SK-N-MC (cell line): ENCODE data around the gene PITPNC1.

Experiments
- DNase-seq: peaks from one replicate; pipeline ENCODE4 v3.0.0-alpha.2; 2011; ENCODE audit warnings: low read depth, low spot score
- H3K27ac ChIP-seq: fragments of 200-600 bp; sonication (generic); 2 replicates; pipeline ENCODE4 v1.5.1; 2016; ENCODE audit warnings: mixed run types
- H3K36me3 ChIP-seq: fragments of 200-600 bp; sonication (generic); 2 replicates; pipeline ENCODE4 v1.6.1; 2017; ENCODE audit warnings: antibody characterized with exemption, low read length, mixed read lengths; ENCODE audit not compliant: insufficient read depth
- H3K4me3 ChIP-seq: fragments of 200-600 bp; sonication (generic); 2 replicates; pipeline ENCODE4 v1.5.1; 2016
- H3K9ac ChIP-seq: fragments of 200-600 bp; sonication (generic); 2 replicates; pipeline ENCODE4 v1.8.0; 2017; ENCODE audit warnings: mixed run types, mixed read lengths; ENCODE audit not compliant: insufficient read length
- H3K9me3 ChIP-seq: fragments of 200-600 bp; sonication (generic); 2 replicates; pipeline ENCODE4 v1.6.1; 2017; ENCODE audit warnings: low read depth, mild to moderate bottlenecking, antibody characterized with exemption, low read length, moderate library complexity, mixed read lengths
- EZH2 ChIP-seq: fragments of 200-600 bp; sonication (generic); IDR thresholded peaks from one replicate; pipeline ENCODE4 v1.6.1; 2017; ENCODE audit warnings: antibody characterized with exemption
- FOXP2 ChIP-seq: optimal IDR thresholded peaks from 2 replicates; pipeline ENCODE3; 2011; ENCODE audit warnings: mild to moderate bottlenecking, moderate library complexity; ENCODE audit not compliant: insufficient read depth; ENCODE audit errors: extremely low read length, control extremely low read depth
- POLR2AphosphoS5 ChIP-seq: IDR thresholded peaks from 2 replicates; pipeline ENCODE4 v1.6.1; 2012; ENCODE audit warnings: mild to moderate bottlenecking, low read depth, low read length, borderline replicate concordance

Gene PITPNC1

DNA sequence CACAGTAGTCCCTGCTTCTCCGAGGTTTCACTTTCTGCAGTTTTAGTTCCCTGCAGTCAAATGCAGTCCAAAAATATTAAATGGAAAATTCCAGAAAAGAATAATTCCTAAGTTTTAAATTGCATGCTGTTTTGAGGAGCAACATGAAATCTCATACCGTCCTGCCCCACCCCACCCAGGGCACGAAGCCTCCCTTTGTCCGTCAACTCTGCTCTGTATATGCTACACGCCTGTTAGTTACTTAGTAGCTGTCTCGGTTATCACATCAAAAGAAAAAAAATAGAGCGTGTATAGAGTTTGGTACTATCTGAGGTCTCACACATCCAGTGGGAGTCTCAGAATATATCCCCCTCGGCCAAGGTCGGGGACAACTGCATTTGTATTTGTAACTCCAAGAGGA lies 211.2 kb downstream of the PITPNC1 start:
- TF ChIP-seq EZH2 (no peak), FOXP2 (no peak), POLR2AphosphoS5 (no peak)
- no peaks in the 10 kb centered on the region for H3K36me3 ChIP-seq
- H3K4me3 ChIP-seq: no peak overlapping the region
- H3K9ac ChIP-seq: no peak overlapping the region
- H3K9me3 ChIP-seq: no peaks in the 10 kb centered on the region
- DNase-seq: no peak
- no peak overlapping the region for H3K27ac ChIP-seq

DNA sequence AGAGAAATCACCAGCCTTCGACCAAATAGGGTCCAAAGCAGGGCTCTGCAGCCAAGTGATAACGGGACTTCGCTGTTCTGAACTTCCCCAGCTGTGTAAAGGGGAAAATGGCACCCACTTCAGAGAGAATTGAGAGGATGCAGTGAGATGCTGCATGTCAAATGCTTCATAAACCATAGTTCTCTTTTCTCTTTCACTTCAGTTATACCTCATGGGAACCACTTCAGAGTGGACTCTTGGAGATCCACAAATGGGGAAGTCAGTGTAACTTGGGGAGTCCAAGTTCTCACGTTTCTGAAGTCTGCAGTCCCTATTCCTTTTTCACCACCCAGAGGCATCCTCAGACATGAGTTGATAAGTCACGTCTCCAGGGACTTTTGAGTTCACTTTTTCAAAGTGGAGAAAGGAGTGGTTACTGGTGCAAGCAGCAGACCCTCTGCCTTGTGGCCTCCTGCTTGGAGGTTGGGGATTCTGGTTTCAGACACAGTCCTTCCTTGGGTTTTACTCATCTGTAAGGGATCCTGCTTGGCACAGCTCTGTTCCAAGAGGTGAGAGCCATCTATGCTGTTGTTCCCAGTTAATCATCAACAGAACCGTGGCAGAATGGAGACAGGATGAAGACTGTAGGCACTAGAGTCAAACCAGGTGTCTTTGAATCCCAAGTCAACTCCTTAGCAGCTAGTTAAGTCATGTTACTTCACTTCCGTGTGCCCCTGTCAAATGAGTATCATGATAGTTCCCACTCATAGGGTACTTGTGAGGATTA lies 217.2 kb downstream of the PITPNC1 start:
- H3K27ac ChIP-seq: no peak overlapping the region
- no peaks in the 10 kb centered on the region for H3K9me3 ChIP-seq
- no peak for TF ChIP-seq FOXP2
- no peak for TF ChIP-seq POLR2AphosphoS5
- no peak for TF ChIP-seq EZH2
- H3K36me3 ChIP-seq: no peaks in the 10 kb centered on the region
- H3K9ac ChIP-seq: no peak overlapping the region
- H3K4me3 ChIP-seq: no peak overlapping the region
- no peak for DNase-seq

DNA sequence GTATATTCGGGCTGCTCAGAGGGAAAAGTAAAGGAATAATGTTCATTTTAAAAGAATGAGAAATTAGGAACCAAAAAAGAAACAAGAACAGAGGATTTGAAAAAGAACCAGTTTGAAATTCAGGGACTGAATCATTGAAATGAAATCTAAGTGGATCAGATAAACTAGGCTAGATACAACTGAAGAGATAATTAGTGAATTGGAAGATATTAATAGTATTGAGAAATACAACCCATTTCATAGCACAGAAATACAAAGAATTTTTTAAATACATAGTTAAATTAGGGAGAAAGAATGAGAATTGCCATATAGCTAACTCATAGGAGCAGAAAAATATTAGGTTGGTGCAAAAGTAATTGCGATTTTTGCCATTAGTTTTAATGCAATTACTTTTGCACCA lies 223.3 kb downstream of the PITPNC1 start:
- no peak for DNase-seq
- H3K9ac ChIP-seq: no peak overlapping the region
- H3K36me3 ChIP-seq: no peaks in the 10 kb centered on the region
- no peaks in the 10 kb centered on the region for H3K9me3 ChIP-seq
- TF ChIP-seq FOXP2 (no peak), POLR2AphosphoS5 (no peak), EZH2 (no peak)
- H3K4me3 ChIP-seq: no peak overlapping the region
- no peak overlapping the region for H3K27ac ChIP-seq

DNA sequence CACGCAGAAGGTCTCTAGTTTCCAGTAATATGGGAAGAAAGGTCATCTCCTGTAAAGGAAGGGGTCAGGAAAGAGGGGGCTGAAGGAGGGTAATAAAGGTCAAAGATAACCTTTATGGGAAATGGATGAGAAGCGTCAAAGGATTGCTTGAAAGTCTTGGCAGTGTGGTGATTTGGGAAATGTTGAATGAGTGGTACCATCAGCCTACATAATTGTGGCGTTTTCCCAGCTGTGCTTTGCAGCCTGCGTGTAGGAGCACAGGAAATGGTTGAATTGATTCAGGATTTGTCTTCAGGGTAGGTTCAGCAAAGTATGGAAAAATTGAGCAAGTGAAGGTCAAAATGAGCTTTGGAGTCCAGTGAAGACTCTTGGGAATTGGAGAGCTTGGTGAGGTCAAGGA lies 224.8 kb downstream of the PITPNC1 start:
- no peak overlapping the region for H3K9ac ChIP-seq

DNA sequence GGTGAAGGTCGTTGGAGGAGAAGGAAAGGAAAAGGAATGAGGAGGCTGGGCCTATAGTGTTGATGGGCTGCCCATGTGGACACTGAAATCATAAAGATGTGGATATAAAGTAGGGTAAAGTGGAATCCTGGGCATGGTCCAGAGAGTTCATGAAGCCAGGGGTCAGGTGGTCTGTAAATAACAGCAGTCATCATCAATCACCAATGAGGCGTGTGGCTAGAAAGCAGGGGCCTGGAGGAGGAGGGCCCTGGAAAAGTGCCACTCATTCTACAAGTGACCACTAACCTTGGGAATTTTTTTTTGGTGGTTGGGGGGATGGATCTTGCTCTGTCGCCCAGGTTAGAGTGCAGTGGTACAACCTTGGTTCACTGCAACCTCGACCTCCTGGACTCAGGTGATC lies 225.4 kb downstream of the PITPNC1 start:
- H3K9me3 ChIP-seq: no peaks in the 10 kb centered on the region
- no peaks in the 10 kb centered on the region for H3K36me3 ChIP-seq
- no peak overlapping the region for H3K9ac ChIP-seq
- no peak overlapping the region for H3K27ac ChIP-seq
- no peak overlapping the region for H3K4me3 ChIP-seq
- no peak for DNase-seq
- TF ChIP-seq EZH2 (no peak), POLR2AphosphoS5 (no peak), FOXP2 (no peak)

More for the DNA sequence above, 224.8 kb downstream of the PITPNC1 start:
- no peak overlapping the region for H3K27ac ChIP-seq
- no peaks in the 10 kb centered on the region for H3K9me3 ChIP-seq
- no peaks in the 10 kb centered on the region for H3K36me3 ChIP-seq
- no peak overlapping the region for H3K4me3 ChIP-seq
- DNase-seq: no peak
- TF ChIP-seq POLR2AphosphoS5 (no peak), FOXP2 (no peak), EZH2 (no peak)

- TF ChIP-seq POLR2AphosphoS5 (no peak), FOXP2 (no peak), EZH2 (no peak)
- DNase-seq: no peak
- Histone ChIP-seq H3K9ac (no peak overlapping the region), H3K9me3 (no peaks in the 10 kb centered on the region), H3K27ac (no peak overlapping the region), H3K4me3 (no peak overlapping the region), H3K36me3 (no peaks in the 10 kb centered on the region)
These were observed 225.9 kb downstream of the PITPNC1 start for GRCh38 chr17:67602974-67603373.

DNA sequence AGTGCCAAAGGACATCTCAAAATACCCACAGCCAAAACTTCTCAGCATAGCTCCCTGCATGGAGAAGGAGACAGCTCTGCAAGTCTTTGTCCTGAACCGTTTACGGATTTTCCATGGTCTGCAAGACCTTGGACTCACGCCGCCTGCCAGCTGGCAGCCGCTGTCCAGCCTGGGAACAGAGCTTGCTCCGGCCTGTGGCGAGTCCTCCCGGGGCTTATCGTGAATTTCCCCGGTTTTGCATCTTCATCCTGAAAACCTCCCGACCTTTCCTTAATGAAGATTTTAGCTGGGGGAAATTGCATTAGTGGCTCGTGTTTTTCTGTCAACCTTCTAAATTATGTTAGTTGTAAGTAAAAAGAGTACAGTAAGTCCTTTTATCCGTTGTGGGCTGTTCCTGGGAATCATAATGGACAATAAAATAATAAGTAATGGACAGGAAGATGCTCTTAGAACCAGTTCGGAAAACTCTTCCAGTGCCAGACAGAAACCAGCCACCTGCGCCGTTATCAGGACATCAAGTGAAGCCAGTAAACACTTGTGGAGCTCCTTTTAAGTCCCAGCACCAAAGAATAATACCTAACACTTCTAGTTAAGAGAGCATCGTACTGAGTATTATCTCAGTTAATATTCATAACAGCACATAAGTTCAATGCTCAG lies 228.3 kb downstream of the PITPNC1 start:
- no peak for DNase-seq
- Histone ChIP-seq H3K9ac (no peak overlapping the region), H3K36me3 (no peaks in the 10 kb centered on the region), H3K9me3 (no peaks in the 10 kb centered on the region), H3K4me3 (no peak overlapping the region), H3K27ac (no peak overlapping the region)
- no peak for TF ChIP-seq POLR2AphosphoS5
- TF ChIP-seq EZH2: no peak
- no peak for TF ChIP-seq FOXP2

- H3K36me3 ChIP-seq: no peaks in the 10 kb centered on the region
- H3K27ac ChIP-seq: no peak overlapping the region
These were observed 229.4 kb downstream of the PITPNC1 start for GRCh38 chr17:67606471-67606870.

More at GRCh38 chr17:67606471-67606870, 229.4 kb downstream of the PITPNC1 start:
- Histone ChIP-seq H3K4me3 (no peak overlapping the region), H3K9me3 (no peaks in the 10 kb centered on the region), H3K9ac (no peak overlapping the region)
- TF ChIP-seq POLR2AphosphoS5 (no peak), EZH2 (no peak)
- DNase-seq: peak; percentile 32
